Measurements from ENCODE around the gene ARHGEF28. TPM values are rescaled to one million over a fixed set of nuclear protein-coding genes. Genes with fewer than 3 reads are reported as not detected.

Gene ARHGEF28
- total RNA-seq, 6 donors from 2014 or later: 14.4 to 47.1 (median 24.4) TPM

- Histone ChIP-seq H3K36me3 (no peaks in the 10 kb centered on the region), H3K4me3 (no peak overlapping the region)
Measured at GRCh38 chr5:73938280-73938937, 312.4 kb downstream of the ARHGEF28 start.

GRCh38 chr5:73938938-73939320 lies 312.9 kb downstream of the ARHGEF28 start:
- 91 to 97% methylated on average over 5 of the region's 5 CpGs for WGBS, 2 donors
- TF ChIP-seq EP300 (IDR thresholded peaks at IDR 0.05) (no peak), POLR2A (IDR thresholded peaks at IDR 0.05) (no peak), POLR2AphosphoS5 (IDR thresholded peaks at IDR 0.05) (no peak), CTCF (IDR thresholded peaks at IDR 0.05) (no peak)
- Histone ChIP-seq H3K27ac (no peak overlapping the region), H3K9me3 (peaks cover 0 to 3% (median 0%) of the 10 kb centered on the region in 4 donors), H3K4me3 (no peak overlapping the region), H3K36me3 (no peaks in the 10 kb centered on the region), H3K27me3 (no peaks in the 10 kb centered on the region), H3K4me1 (no peaks in the 10 kb centered on the region)
- no peak for ATAC-seq (ENCODE audit: low FRiP score in 2 of 2)
- DNase-seq: no peak

More at GRCh38 chr5:73938280-73938937, 312.4 kb downstream of the ARHGEF28 start:
- no peak overlapping the region for H3K27ac ChIP-seq
- peaks cover 0 to 3% (median 0%) of the 10 kb centered on the region in 4 donors for H3K9me3 ChIP-seq
- no peaks in the 10 kb centered on the region for H3K4me1 ChIP-seq
- H3K27me3 ChIP-seq: no peaks in the 10 kb centered on the region
- ATAC-seq (ENCODE audit: low FRiP score in 2 of 2) (peak in 1 of 2 donors; percentile 82), DNase-seq (no peak)
- no peak for TF ChIP-seq POLR2AphosphoS5 (IDR thresholded peaks at IDR 0.05)
- TF ChIP-seq POLR2A (IDR thresholded peaks at IDR 0.05): no peak
- TF ChIP-seq CTCF (IDR thresholded peaks at IDR 0.05): no peak
- TF ChIP-seq EP300 (IDR thresholded peaks at IDR 0.05): no peak
- whole genome bisulfite sequencing, 2 donors: 81 to 84% methylated on average over 5 of the region's 5 CpGs

GRCh38 chr5:73939557-73939956 lies 313.6 kb downstream of the ARHGEF28 start:
- Histone ChIP-seq H3K27me3 (no peaks in the 10 kb centered on the region), H3K4me1 (no peaks in the 10 kb centered on the region), H3K27ac (no peak overlapping the region), H3K36me3 (no peaks in the 10 kb centered on the region), H3K4me3 (no peak overlapping the region), H3K9me3 (peaks cover 0 to 3% (median 0%) of the 10 kb centered on the region in 4 donors)
- DNase-seq: no peak
- 72 to 79% methylated on average over 3 of the region's 3 CpGs for WGBS, 2 donors
- TF ChIP-seq EP300 (IDR thresholded peaks at IDR 0.05) (no peak), CTCF (IDR thresholded peaks at IDR 0.05) (no peak), POLR2AphosphoS5 (IDR thresholded peaks at IDR 0.05) (no peak), POLR2A (IDR thresholded peaks at IDR 0.05) (no peak)
- no peak for ATAC-seq (ENCODE audit: low FRiP score in 2 of 2)

GRCh38 chr5:73940026-73940425 lies 314.0 kb downstream of the ARHGEF28 start:
- DNase-seq (no peak), ATAC-seq (ENCODE audit: low FRiP score in 2 of 2) (no peak)
- Histone ChIP-seq H3K4me1 (no peaks in the 10 kb centered on the region), H3K27me3 (no peaks in the 10 kb centered on the region), H3K36me3 (no peaks in the 10 kb centered on the region), H3K27ac (no peak overlapping the region), H3K9me3 (peaks cover 0 to 3% (median 0%) of the 10 kb centered on the region in 4 donors), H3K4me3 (no peak overlapping the region)
- TF ChIP-seq POLR2A (IDR thresholded peaks at IDR 0.05) (no peak), CTCF (IDR thresholded peaks at IDR 0.05) (no peak), EP300 (IDR thresholded peaks at IDR 0.05) (no peak), POLR2AphosphoS5 (IDR thresholded peaks at IDR 0.05) (no peak)

GRCh38 chr5:73940801-73941200 lies 314.8 kb downstream of the ARHGEF28 start:
- no peaks in the 10 kb centered on the region for H3K27me3 ChIP-seq
- no peak for TF ChIP-seq POLR2A (IDR thresholded peaks at IDR 0.05)
- no peak for TF ChIP-seq CTCF (IDR thresholded peaks at IDR 0.05)
- no peak for TF ChIP-seq POLR2AphosphoS5 (IDR thresholded peaks at IDR 0.05)
- TF ChIP-seq EP300 (IDR thresholded peaks at IDR 0.05): no peak
- H3K9me3 ChIP-seq: peaks cover 0 to 3% (median 0%) of the 10 kb centered on the region in 4 donors
- no peak overlapping the region for H3K4me3 ChIP-seq
- DNase-seq (no peak), ATAC-seq (ENCODE audit: low FRiP score in 2 of 2) (no peak)
- H3K36me3 ChIP-seq: no peaks in the 10 kb centered on the region
- 73 to 80% methylated on average over 3 of the region's 3 CpGs for WGBS, 2 donors
- no peaks in the 10 kb centered on the region for H3K4me1 ChIP-seq
- no peak overlapping the region for H3K27ac ChIP-seq

Data from upper lobe of left lung (tissue), 6 donors.